ENCODE measurements around the gene PTDSS2. TPM values are rescaled to one million over a fixed set of nuclear protein-coding genes. Genes with fewer than 3 reads are reported as not detected.

The PTDSS2 gene
- total and polyA plus RNA-seq, 9 of the 15 experiments (the other 6 are each of a cell fraction or from before 2014, with no cell fraction given) = 0.45 to 53.9 (median 17.2) TPM

DNA sequence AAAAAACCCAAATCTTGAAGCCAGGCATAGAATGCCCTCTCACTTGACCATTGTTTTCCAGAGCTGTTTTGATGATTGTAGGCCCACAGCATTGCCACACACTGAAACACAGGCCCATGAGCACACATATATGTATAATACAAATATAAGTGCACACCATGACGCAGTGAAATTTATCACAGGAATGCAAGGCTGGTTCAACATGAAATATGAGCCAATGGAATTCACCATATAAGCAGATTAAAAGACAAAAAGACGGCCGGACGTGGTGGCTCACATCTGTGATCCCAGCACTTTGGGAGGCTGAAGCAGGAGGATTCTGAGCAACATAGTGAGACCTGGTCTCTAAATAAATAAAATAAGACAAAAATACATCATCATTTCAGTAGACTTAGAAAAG, 66.3 kb downstream of the PTDSS2 start:
- no peaks in the 10 kb centered on the region for H4K20me1 ChIP-seq (replicated peaks; ENCODE audit: control insufficient read depth, insufficient read depth, low read length)
- H3K4me1 ChIP-seq (replicated peaks in 1 of 2; ENCODE audit: control insufficient read depth in 2 of 2, insufficient read depth in 2 of 2, low read length in 2 of 2) = peaks cover 0 to 17% of the 10 kb centered on the region in 2 experiments; a peak in 3 of 5 replicates
- no peaks in the 10 kb centered on the region for H3K79me2 ChIP-seq (ENCODE audit: control insufficient read depth, insufficient read depth, low read length)
- H3K4me2 ChIP-seq (ENCODE audit: insufficient read depth, low read length) = no peak overlapping the region
- ChIA-PET POLR2A (no interaction called here), CTCF (ENCODE audit: low intra/inter-chr PET ratio) (no interaction called here)
- H3K27me3 ChIP-seq (ENCODE audit: control insufficient read depth in 2 of 2, insufficient read depth in 2 of 2, low read length in 2 of 2) = no peaks in the 10 kb centered on the region
- 89% methylated on average over 4 of the region's 4 CpGs for WGBS (ENCODE audit: insufficient coverage, low coverage, missing lambda C conversion rate)
- no peak overlapping the region for H2AFZ ChIP-seq (ENCODE audit: low read depth, low read length)
- intact Hi-C loops (cut with micrococcal nuclease) (loop anchor here (5.0 kb wide), 1 partner anchor 74 kb away; the partner anchor contains the start of gene ANO9), in situ Hi-C loops (cut with MboI) (loop anchor here (5.0 kb wide), 1 partner anchor 319 kb away; a partner anchor contains a TSS)
- FAIRE-seq (no peak), DNase-seq (ENCODE audit: extremely low read depth in 1 of 4, low spot score in 3 of 4) (no peak), ATAC-seq (no peak)
- H3K27ac ChIP-seq (ENCODE audit: extremely low read depth, low read depth, low read length) = no peak overlapping the region
- H3K4me3 ChIP-seq = no peak overlapping the region
- BruUV-seq (replicated peaks) = no TSS peak
- peaks cover 23% of the 10 kb centered on the region; the same call in 2 of the 3 replicates for H3K36me3 ChIP-seq (ENCODE audit: control insufficient read depth, insufficient read depth, low read length)
- H3K9me1 ChIP-seq (ENCODE audit: control insufficient read depth, insufficient read depth, low read length) = no peaks in the 10 kb centered on the region
- peaks cover 6% of the 10 kb centered on the region for H3K9me3 ChIP-seq (replicated peaks; ENCODE audit: control insufficient read depth, insufficient read depth, low read depth, low read length)
- H3K9ac ChIP-seq (ENCODE audit: insufficient read depth in 1 of 2, low read depth in 2 of 2, low read length in 2 of 2) = no peak overlapping the region
- no peak for TF ChIP-seq HDAC2 (IDR thresholded peaks at IDR 0.05)
- TF ChIP-seq ETV5 (CRISPR knock-in tag; IDR thresholded peaks at IDR 0.05; ENCODE audit: low read depth) = no peak
- no peak for TF ChIP-seq ZNF507 (tag; conservative IDR thresholded peaks at IDR 0.05)
- no peak for TF ChIP-seq KHSRP (IDR thresholded peaks at IDR 0.05)
- no peak for TF ChIP-seq ZNF644 (tag; IDR thresholded peaks at IDR 0.05; ENCODE audit: low read depth)
- TF ChIP-seq ZSCAN29 (IDR thresholded peaks at IDR 0.05) = no peak
- TF ChIP-seq CHD1 (IDR thresholded peaks at IDR 0.05; ENCODE audit: low read length) = no peak
- TF ChIP-seq, protein P1, sequence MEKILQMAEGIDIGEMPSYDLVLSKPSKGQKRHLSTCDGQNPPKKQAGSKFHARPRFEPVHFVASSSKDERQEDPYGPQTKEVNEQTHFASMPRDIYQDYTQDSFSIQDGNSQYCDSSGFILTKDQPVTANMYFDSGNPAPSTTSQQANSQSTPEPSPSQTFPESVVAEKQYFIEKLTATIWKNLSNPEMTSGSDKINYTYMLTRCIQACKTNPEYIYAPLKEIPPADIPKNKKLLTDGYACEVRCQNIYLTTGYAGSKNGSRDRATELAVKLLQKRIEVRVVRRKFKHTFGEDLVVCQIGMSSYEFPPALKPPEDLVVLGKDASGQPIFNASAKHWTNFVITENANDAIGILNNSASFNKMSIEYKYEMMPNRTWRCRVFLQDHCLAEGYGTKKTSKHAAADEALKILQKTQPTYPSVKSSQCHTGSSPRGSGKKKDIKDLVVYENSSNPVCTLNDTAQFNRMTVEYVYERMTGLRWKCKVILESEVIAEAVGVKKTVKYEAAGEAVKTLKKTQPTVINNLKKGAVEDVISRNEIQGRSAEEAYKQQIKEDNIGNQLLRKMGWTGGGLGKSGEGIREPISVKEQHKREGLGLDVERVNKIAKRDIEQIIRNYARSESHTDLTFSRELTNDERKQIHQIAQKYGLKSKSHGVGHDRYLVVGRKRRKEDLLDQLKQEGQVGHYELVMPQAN (IDR thresholded peaks at IDR 0.05; ENCODE audit: borderline replicate concordance) = no peak
- TF ChIP-seq, protein P2, sequence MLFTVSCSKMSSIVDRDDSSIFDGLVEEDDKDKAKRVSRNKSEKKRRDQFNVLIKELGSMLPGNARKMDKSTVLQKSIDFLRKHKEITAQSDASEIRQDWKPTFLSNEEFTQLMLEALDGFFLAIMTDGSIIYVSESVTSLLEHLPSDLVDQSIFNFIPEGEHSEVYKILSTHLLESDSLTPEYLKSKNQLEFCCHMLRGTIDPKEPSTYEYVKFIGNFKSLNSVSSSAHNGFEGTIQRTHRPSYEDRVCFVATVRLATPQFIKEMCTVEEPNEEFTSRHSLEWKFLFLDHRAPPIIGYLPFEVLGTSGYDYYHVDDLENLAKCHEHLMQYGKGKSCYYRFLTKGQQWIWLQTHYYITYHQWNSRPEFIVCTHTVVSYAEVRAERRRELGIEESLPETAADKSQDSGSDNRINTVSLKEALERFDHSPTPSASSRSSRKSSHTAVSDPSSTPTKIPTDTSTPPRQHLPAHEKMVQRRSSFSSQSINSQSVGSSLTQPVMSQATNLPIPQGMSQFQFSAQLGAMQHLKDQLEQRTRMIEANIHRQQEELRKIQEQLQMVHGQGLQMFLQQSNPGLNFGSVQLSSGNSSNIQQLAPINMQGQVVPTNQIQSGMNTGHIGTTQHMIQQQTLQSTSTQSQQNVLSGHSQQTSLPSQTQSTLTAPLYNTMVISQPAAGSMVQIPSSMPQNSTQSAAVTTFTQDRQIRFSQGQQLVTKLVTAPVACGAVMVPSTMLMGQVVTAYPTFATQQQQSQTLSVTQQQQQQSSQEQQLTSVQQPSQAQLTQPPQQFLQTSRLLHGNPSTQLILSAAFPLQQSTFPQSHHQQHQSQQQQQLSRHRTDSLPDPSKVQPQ (CRISPR knock-in tag; IDR thresholded peaks at IDR 0.05; ENCODE audit: borderline replicate concordance) = no peak
- no peak for TF ChIP-seq PRMT5 (CRISPR knock-in tag; IDR thresholded peaks at IDR 0.05)
- TF ChIP-seq ZNF707 (CRISPR knock-in tag; conservative IDR thresholded peaks at IDR 0.05) = no peak
- TF ChIP-seq, protein P3, sequence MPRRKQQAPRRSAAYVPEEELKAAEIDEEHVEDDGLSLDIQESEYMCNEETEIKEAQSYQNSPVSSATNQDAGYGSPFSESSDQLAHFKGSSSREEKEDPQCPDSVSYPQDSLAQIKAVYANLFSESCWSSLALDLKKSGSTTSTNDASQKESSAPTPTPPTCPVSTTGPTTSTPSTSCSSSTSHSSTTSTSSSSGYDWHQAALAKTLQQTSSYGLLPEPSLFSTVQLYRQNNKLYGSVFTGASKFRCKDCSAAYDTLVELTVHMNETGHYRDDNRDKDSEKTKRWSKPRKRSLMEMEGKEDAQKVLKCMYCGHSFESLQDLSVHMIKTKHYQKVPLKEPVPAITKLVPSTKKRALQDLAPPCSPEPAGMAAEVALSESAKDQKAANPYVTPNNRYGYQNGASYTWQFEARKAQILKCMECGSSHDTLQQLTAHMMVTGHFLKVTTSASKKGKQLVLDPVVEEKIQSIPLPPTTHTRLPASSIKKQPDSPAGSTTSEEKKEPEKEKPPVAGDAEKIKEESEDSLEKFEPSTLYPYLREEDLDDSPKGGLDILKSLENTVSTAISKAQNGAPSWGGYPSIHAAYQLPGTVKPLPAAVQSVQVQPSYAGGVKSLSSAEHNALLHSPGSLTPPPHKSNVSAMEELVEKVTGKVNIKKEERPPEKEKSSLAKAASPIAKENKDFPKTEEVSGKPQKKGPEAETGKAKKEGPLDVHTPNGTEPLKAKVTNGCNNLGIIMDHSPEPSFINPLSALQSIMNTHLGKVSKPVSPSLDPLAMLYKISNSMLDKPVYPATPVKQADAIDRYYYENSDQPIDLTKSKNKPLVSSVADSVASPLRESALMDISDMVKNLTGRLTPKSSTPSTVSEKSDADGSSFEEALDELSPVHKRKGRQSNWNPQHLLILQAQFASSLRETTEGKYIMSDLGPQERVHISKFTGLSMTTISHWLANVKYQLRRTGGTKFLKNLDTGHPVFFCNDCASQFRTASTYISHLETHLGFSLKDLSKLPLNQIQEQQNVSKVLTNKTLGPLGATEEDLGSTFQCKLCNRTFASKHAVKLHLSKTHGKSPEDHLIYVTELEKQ (CRISPR knock-in tag; IDR thresholded peaks at IDR 0.05) = no peak
- no peak for TF ChIP-seq DIDO1 (tag; IDR thresholded peaks at IDR 0.05; ENCODE audit: low read depth)
- TF ChIP-seq, protein P4, sequence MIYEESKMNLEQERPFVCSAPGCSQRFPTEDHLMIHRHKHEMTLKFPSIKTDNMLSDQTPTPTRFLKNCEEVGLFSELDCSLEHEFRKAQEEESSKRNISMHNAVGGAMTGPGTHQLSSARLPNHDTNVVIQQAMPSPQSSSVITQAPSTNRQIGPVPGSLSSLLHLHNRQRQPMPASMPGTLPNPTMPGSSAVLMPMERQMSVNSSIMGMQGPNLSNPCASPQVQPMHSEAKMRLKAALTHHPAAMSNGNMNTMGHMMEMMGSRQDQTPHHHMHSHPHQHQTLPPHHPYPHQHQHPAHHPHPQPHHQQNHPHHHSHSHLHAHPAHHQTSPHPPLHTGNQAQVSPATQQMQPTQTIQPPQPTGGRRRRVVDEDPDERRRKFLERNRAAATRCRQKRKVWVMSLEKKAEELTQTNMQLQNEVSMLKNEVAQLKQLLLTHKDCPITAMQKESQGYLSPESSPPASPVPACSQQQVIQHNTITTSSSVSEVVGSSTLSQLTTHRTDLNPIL (CRISPR knock-in tag; IDR thresholded peaks at IDR 0.05) = no peak
- no peak for TF ChIP-seq KLF10 (CRISPR knock-in tag; IDR thresholded peaks at IDR 0.05)
